ENCODE results near the gene CYP2C9.

CYP2C9 gene

DNA sequence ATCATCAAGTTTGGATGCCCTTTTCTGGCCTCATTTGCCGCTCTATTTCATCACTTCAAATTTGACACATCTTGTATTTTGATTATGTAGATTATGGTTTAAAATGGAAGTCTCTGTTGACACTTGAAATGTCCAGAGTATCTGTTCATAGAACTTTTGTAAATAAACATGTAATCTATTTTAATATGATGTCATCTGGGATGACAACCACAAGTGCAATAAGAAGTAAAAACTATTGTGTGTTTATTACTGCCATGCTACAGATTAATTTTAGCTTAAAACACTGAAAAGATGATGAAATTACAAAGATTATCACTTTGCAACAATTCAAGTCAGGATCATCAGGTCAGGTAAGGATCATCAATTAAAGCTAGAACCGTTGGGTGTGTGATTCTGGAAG lies 100.8 kb downstream of the CYP2C9 start:
- DNase-seq (ENCODE audit: low spot score) = no peak

All from CD4-positive, alpha-beta T cell treated with Interleukin-6 at 100 ng/mL for 8 hours (primary cell).